H1 (cell line): ENCODE results near the gene YIPF2. TPM values are rescaled to one million over a fixed set of nuclear protein-coding genes. Genes with fewer than 3 reads are reported as not detected.

Source experiments
- CTCF ChIA-PET: fragments of 300-600 bp; sonication (Branson Sonifier 250); formaldehyde crosslinking; loops from one replicate; lab custom pipeline; 2021; ENCODE audit not compliant: partially characterized antibody; lab: Charles Lee
- POLR2A ChIA-PET: fragments of 300-600 bp; sonication (Branson Sonifier 250); formaldehyde crosslinking; loops from one replicate; lab custom pipeline; 2021; ENCODE audit warnings: inconsistent platforms; ENCODE audit not compliant: partially characterized antibody; lab: Charles Lee
- DNase-seq, 2 experiments: peaks; one replicate each; pipeline versions ENCODE4 v3.0.0 to v3.0.0-alpha.2; 2010 to 2022; ENCODE audit warnings: low spot score in 2 of 2, low read depth in 1 of 2, mixed read lengths in 1 of 2
- FAIRE-seq: peaks from 2 replicates; lab custom pipeline; 2011; peaks lifted over from hg19 to GRCh38; lab: Jason Lieb, UNC
- H2AFZ ChIP-seq: 2 replicates; pipeline ENCODE4 v1.8.1; 2012; ENCODE audit warnings: low read length, inconsistent platforms
- H2AK5ac ChIP-seq: 2 replicates; pipeline ENCODE4 v1.6.1; 2013; ENCODE audit warnings: low read depth, low read length
- H2BK120ac ChIP-seq: replicated peaks from 2 replicates; pipeline ENCODE3; 2013; ENCODE audit warnings: low read depth, low read length, inconsistent platforms
- H2BK12ac ChIP-seq: 2 replicates; pipeline ENCODE4 v1.6.1; 2013; ENCODE audit warnings: low read depth, low read length
- H2BK15ac ChIP-seq: 2 replicates; pipeline ENCODE4 v1.6.1; 2013; ENCODE audit warnings: low read length
- H2BK20ac ChIP-seq: 2 replicates; pipeline ENCODE4 v1.6.1; 2013; ENCODE audit warnings: low read length
- H2BK5ac ChIP-seq: 2 replicates; pipeline ENCODE4 v1.6.1; 2013; ENCODE audit warnings: low read depth, low read length
- H3K14ac ChIP-seq: 2 replicates; pipeline ENCODE4 v1.6.1; 2013; ENCODE audit warnings: inconsistent platforms; ENCODE audit not compliant: insufficient read length
- H3K18ac ChIP-seq: 2 replicates; pipeline ENCODE4 v1.6.1; 2013; ENCODE audit warnings: low read length; ENCODE audit errors: extremely low read depth
- H3K23ac ChIP-seq: 2 replicates; pipeline ENCODE4 v1.6.1; 2013; ENCODE audit warnings: inconsistent platforms; ENCODE audit not compliant: insufficient read length
- H3K23me2 ChIP-seq: 2 replicates; pipeline ENCODE4 v1.6.1; 2013; ENCODE audit warnings: low read depth, low read length
- H3K27ac ChIP-seq: 2 replicates; pipeline ENCODE4 v1.6.1; 2011; ENCODE audit warnings: low read depth, low read length, inconsistent platforms
- H3K27me3 ChIP-seq, 4 experiments: replicated peaks in 1 of 4; 1 replicate in 1 of 4; 2 replicates in 3 of 4; pipeline versions ENCODE4 v1.6.1 to v1.8.1; 2011 to 2013; ENCODE audit warnings: low read length in 3 of 4, mild to moderate bottlenecking in 3 of 4, inconsistent platforms in 2 of 4, mixed read lengths in 2 of 4, moderate library complexity in 1 of 4; ENCODE audit not compliant: control insufficient read depth in 3 of 4, insufficient read depth in 3 of 4; ENCODE audit errors: extremely low read depth in 1 of 4
- H3K36me3 ChIP-seq, 4 experiments: 2 replicates each; pipeline versions ENCODE4 v1.6.1 to v1.8.1; 2011 to 2013; ENCODE audit warnings: mild to moderate bottlenecking in 4 of 4, low read length in 3 of 4, moderate library complexity in 2 of 4, control low read depth in 1 of 4, inconsistent platforms in 1 of 4; ENCODE audit not compliant: insufficient read depth in 4 of 4, control insufficient read depth in 2 of 4
- H3K4ac ChIP-seq: replicated peaks from 2 replicates; pipeline ENCODE3; 2013; ENCODE audit warnings: low read length, low read depth, mixed read lengths, inconsistent platforms; ENCODE audit not compliant: insufficient read length
- H3K4me1 ChIP-seq, 4 experiments: replicated peaks in 1 of 4; 1 replicate in 1 of 4; 2 replicates in 3 of 4; pipeline versions ENCODE4 v1.6.1 to v1.8.1; 2011 to 2013; ENCODE audit warnings: low read length in 3 of 4, inconsistent platforms in 2 of 4, mixed read lengths in 1 of 4; ENCODE audit not compliant: insufficient read depth in 4 of 4, control insufficient read depth in 3 of 4
- H3K4me2 ChIP-seq, 2 experiments: 2 replicates each; pipeline versions ENCODE4 v1.6.1 to v1.8.1; 2011 to 2013; ENCODE audit warnings: low read depth in 2 of 2, low read length in 2 of 2, control low read depth in 1 of 2, inconsistent platforms in 1 of 2, mild to moderate bottlenecking in 1 of 2; ENCODE audit not compliant: insufficient read depth in 1 of 2
- H3K4me3 ChIP-seq, 4 experiments: fragments of 200-600, 300-600 bp in 1 of 4; sonication (generic), shearing (Covaris generic), sonication (Bioruptor Twin) in 1 of 4; 2 replicates each; pipeline versions ENCODE4 v1.5.1 to v1.8.1; 2011 to 2016; ENCODE audit warnings: low read length in 4 of 4, low read depth in 3 of 4, control low read depth in 2 of 4, inconsistent platforms in 2 of 4, mild to moderate bottlenecking in 2 of 4, mixed read lengths in 1 of 4, moderate library complexity in 1 of 4; ENCODE audit not compliant: insufficient read depth in 2 of 4; ENCODE audit errors: extremely low read depth in 1 of 4
- H3K56ac ChIP-seq: replicated peaks from 2 replicates; pipeline ENCODE3; 2013; ENCODE audit warnings: low read depth, mild to moderate bottlenecking, mixed read lengths, low read length, inconsistent platforms; ENCODE audit not compliant: insufficient read length
- H3K79me1 ChIP-seq: 2 replicates; pipeline ENCODE4 v1.6.1; 2013; ENCODE audit warnings: low read depth, low read length, control low read depth
- H3K79me2 ChIP-seq, 2 experiments: 2 replicates each; pipeline versions ENCODE4 v1.6.1 to v1.8.1; 2012 to 2013; ENCODE audit warnings: low read length in 2 of 2, mild to moderate bottlenecking in 2 of 2, inconsistent platforms in 1 of 2; ENCODE audit not compliant: insufficient read depth in 2 of 2, control insufficient read depth in 1 of 2
- H3K9ac ChIP-seq, 4 experiments: replicated peaks in 1 of 4; 1 replicate in 1 of 4; 2 replicates in 3 of 4; pipeline versions ENCODE4 v1.6.1 to v1.8.1; 2011 to 2013; ENCODE audit warnings: low read depth in 3 of 4, low read length in 3 of 4, control low read depth in 2 of 4, mild to moderate bottlenecking in 2 of 4, moderate library complexity in 2 of 4, inconsistent platforms in 1 of 4; ENCODE audit errors: extremely low read depth in 1 of 4
- H3K9me3 ChIP-seq, 2 experiments: 2 replicates each; pipeline versions ENCODE4 v1.6.1 to v1.8.1; 2012 to 2013; ENCODE audit warnings: mild to moderate bottlenecking in 2 of 2, moderate library complexity in 2 of 2, control low read depth in 1 of 2, inconsistent platforms in 1 of 2, low read depth in 1 of 2, low read length in 1 of 2, mixed read lengths in 1 of 2; ENCODE audit not compliant: insufficient read depth in 2 of 2
- H4K20me1 ChIP-seq, 2 experiments: replicated peaks in 1 of 2; 2 replicates each; pipeline versions ENCODE3 to v1.8.1; 2011 to 2013; ENCODE audit warnings: inconsistent platforms in 2 of 2, low read length in 2 of 2, mild to moderate bottlenecking in 1 of 2; ENCODE audit not compliant: insufficient read depth in 2 of 2, control insufficient read depth in 1 of 2
- H4K5ac ChIP-seq: 2 replicates; pipeline ENCODE4 v1.6.1; 2013; ENCODE audit warnings: low read length, low read depth, mixed read lengths, inconsistent platforms; ENCODE audit not compliant: insufficient read length
- H4K8ac ChIP-seq: 2 replicates; pipeline ENCODE4 v1.8.0; 2013; ENCODE audit warnings: mild to moderate bottlenecking, moderate library complexity, low read length, inconsistent platforms; ENCODE audit not compliant: insufficient read depth; ENCODE audit errors: extremely low read depth
- H4K91ac ChIP-seq: replicated peaks from 2 replicates; pipeline ENCODE3; 2013; ENCODE audit warnings: low read length, mixed read lengths, inconsistent platforms; ENCODE audit not compliant: insufficient read length
- CHD1 ChIP-seq: IDR thresholded peaks from 2 replicates; pipeline ENCODE4 v1.6.1; 2012; ENCODE audit warnings: low read depth, low read length, improper control_type of control experiment
- CREB1 ChIP-seq: IDR thresholded peaks from 2 replicates; pipeline ENCODE4 v1.6.1; 2012; ENCODE audit warnings: inconsistent platforms
- CTCF ChIP-seq, 3 experiments: IDR thresholded peaks; 1 replicate in 2 of 3; 2 replicates in 1 of 3; pipeline versions ENCODE4 v1.5.1 to v1.6.1; 2011; ENCODE audit warnings: low read length in 3 of 3, mild to moderate bottlenecking in 3 of 3, inconsistent platforms in 2 of 3, low read depth in 1 of 3, moderate library complexity in 1 of 3; ENCODE audit not compliant: insufficient read depth in 1 of 3; ENCODE audit errors: control extremely low read depth in 1 of 3
- POLR2A ChIP-seq, 2 experiments: IDR thresholded peaks; 1 replicate in 1 of 2; 2 replicates in 1 of 2; pipeline ENCODE4 v1.6.1; 2011; ENCODE audit warnings: low read depth in 2 of 2, low read length in 2 of 2, mild to moderate bottlenecking in 2 of 2; ENCODE audit errors: control extremely low read depth in 1 of 2
- POLR2AphosphoS5 ChIP-seq: IDR thresholded peaks from 2 replicates; pipeline ENCODE4 v1.6.1; 2011; ENCODE audit warnings: low read depth, low read length
- TCF12 ChIP-seq: IDR thresholded peaks from 2 replicates; pipeline ENCODE4 v1.6.1; 2011; ENCODE audit warnings: low read depth, mild to moderate bottlenecking, low read length
- WGBS, 2 experiments: shearing (Covaris generic) in 1 of 2; methylation state at CpG; one replicate each; pipeline versions ENCODE4 v1.1.6 to v1.1.7; 2013 to 2015; ENCODE audit warnings: low lambda C conversion rate in 2 of 2, mixed read lengths in 2 of 2, inconsistent platforms in 1 of 2, low coverage in 1 of 2, missing lambda C conversion rate in 1 of 2; ENCODE audit not compliant: insufficient replicate concordance in 2 of 2, insufficient coverage in 1 of 2, insufficient read length in 1 of 2; ENCODE audit errors: extremely low coverage in 1 of 2, missing lambda C conversion rate in 1 of 2; 5-methylcytosine and 5-hydroxymethylcytosine counted together
- polyA plus RNA-seq, 7 experiments: library from polyadenylated mRNA; depleted of rRNA in 3 of 7; stranded (reverse) in 5 of 7; unstranded in 2 of 7; fragments of >200 nt in 5 of 7; fragments of 200-250 nt in 2 of 7; gene quantifications; 1 replicate in 5 of 7; 2 replicates in 1 of 7; 4 replicates in 1 of 7; pipeline versions ENCODE4 v1.2.1 to v1.2.3, GENCODE V29; 2011 to 2013; ENCODE audit warnings: missing spikeins in 2 of 7, mixed read lengths in 2 of 7
- total RNA-seq: library from RNA; stranded (reverse); fragmentation: NEBNext Ultra II Directional; extraction: Animal tissue kit (Norgen Biotek cat#: 25700); gene quantifications from 2 replicates; pipeline ENCODE4 v1.2.1, GENCODE V29; 2021

Gene YIPF2
- total and polyA plus RNA-seq, 2 of the 8 experiments (the other 6 are each of a cell fraction or from before 2014, with no cell fraction given): 48.3 to 112 TPM

- TF ChIP-seq TCF12 (no peak), CHD1 (no peak), CTCF (IDR thresholded peaks at IDR 0.05; ENCODE audit: control extremely low read depth in 1 of 3, insufficient read depth in 1 of 3, low read depth in 1 of 3, low read length in 3 of 3) (peak in 2 of 3 experiments; percentile 13 to 21; a peak in 2 of 4 replicates), CREB1 (no peak), POLR2A (IDR thresholded peaks at IDR 0.05; ENCODE audit: control extremely low read depth in 1 of 2, low read depth in 2 of 2, low read length in 2 of 2) (peak in 1 of 2 experiments; percentile 43; a peak in 2 of 3 replicates), POLR2AphosphoS5 (peak; percentile 59; the same call in 1 of the 2 replicates)
- TF ChIP-seq, all 59 proteins: peak for 3
- H3K18ac ChIP-seq: no peak overlapping the region
- no peaks in the 10 kb centered on the region for H3K27me3 ChIP-seq
- H2BK20ac ChIP-seq: no peak overlapping the region
- peaks cover 3 to 11% of the 10 kb centered on the region in 2 experiments for H4K20me1 ChIP-seq
- DNase-seq: no peak
- peaks cover under 1% of the 10 kb centered on the region; the same call in 1 of the 2 replicates for H3K79me1 ChIP-seq
- POLR2A ChIA-PET: interaction anchor here (1.0 to 1.9 kb wide), 8 partner anchors 9 to 52 kb away, joined by 3 to 6 read pairs (median 3); no protein-coding TSS in a partner anchor
- peaks cover 2 to 48% (median 26%) of the 10 kb centered on the region in 4 experiments; a peak in 7 of 8 replicates for H3K36me3 ChIP-seq
- no peak overlapping the region for H3K4me2 ChIP-seq
- H2BK15ac ChIP-seq: no peak overlapping the region
- H2BK12ac ChIP-seq: no peak overlapping the region
- no peak overlapping the region for H4K8ac ChIP-seq
- CTCF ChIA-PET: interaction anchor here (0.5 to 1.6 kb wide), 7 partner anchors 12 to 847 kb away, joined by 3 to 4 read pairs (median 3); no protein-coding TSS in a partner anchor
- no peak overlapping the region for H3K4ac ChIP-seq
- no peak overlapping the region for H3K14ac ChIP-seq
- H3K79me2 ChIP-seq: no peaks in the 10 kb centered on the region
- H2BK120ac ChIP-seq: no peak overlapping the region
- WGBS, 2 experiments: 89% methylated on average over 20 of the region's 33 CpGs; no CpG with 5 or more reads in 1 of the 2 experiments
- H2AK5ac ChIP-seq: no peak overlapping the region
- H3K56ac ChIP-seq: no peak overlapping the region
- H3K9ac ChIP-seq: no peak overlapping the region
- H2BK5ac ChIP-seq: no peak overlapping the region
- H3K4me1 ChIP-seq: no peaks in the 10 kb centered on the region
- H2AFZ ChIP-seq: no peak overlapping the region
- no peak overlapping the region for H3K23ac ChIP-seq
- H3K27ac ChIP-seq: no peak overlapping the region
- H4K5ac ChIP-seq: no peak overlapping the region
- no peak overlapping the region for H4K91ac ChIP-seq
- H3K4me3 ChIP-seq: no peak overlapping the region
- no peak for FAIRE-seq
- no peaks in the 10 kb centered on the region for H3K9me3 ChIP-seq
- H3K23me2 ChIP-seq: no peaks in the 10 kb centered on the region
These were observed 6.4 kb downstream of the YIPF2 start for GRCh38 chr19:10921910-10922637.
